AML-193 (cell line): ENCODE measurements around the gene UQCRC1.

ENCODE experiments used
- DNase-seq, 2 experiments: peaks; one replicate each; lab custom pipeline; 2025; lab: John Stamatoyannopoulos, UW

Gene UQCRC1

GRCh38 chr3:48633743-48634142 is 24.3 kb upstream of the UQCRC1 start:
- no peak for DNase-seq

GRCh38 chr3:48633256-48633655 is 23.8 kb upstream of the UQCRC1 start:
- no peak for DNase-seq

GRCh38 chr3:48631516-48632448 is 22.3 kb upstream of the UQCRC1 start:
- DNase-seq: no peak

GRCh38 chr3:48630833-48631232 is 21.4 kb upstream of the UQCRC1 start:
- DNase-seq: no peak

- no peak for DNase-seq
These were observed 21.0 kb upstream of the UQCRC1 start for GRCh38 chr3:48630407-48630806.

GRCh38 chr3:48629894-48630293 is 20.4 kb upstream of the UQCRC1 start:
- no peak for DNase-seq

GRCh38 chr3:48628277-48629017 is 19.0 kb upstream of the UQCRC1 start:
- DNase-seq: no peak

GRCh38 chr3:48625600-48625999 is 16.2 kb upstream of the UQCRC1 start:
- DNase-seq: no peak

GRCh38 chr3:48624767-48625166 is 15.3 kb upstream of the UQCRC1 start:
- DNase-seq: no peak

GRCh38 chr3:48623851-48624547 is 14.6 kb upstream of the UQCRC1 start:
- no peak for DNase-seq

- no peak for DNase-seq
These were observed 12.0 kb upstream of the UQCRC1 start, which contains the start of gene TMEM89 for GRCh38 chr3:48621461-48621869. Gene TMEM89, minus strand, starts transcription at chr3:48621769. Its CDS starts 13 bp downstream, at chr3:48621756.

- DNase-seq: no peak
These were observed 10.4 kb upstream of the UQCRC1 start for GRCh38 chr3:48619541-48620524.

- DNase-seq: no peak
These were observed 8.1 kb upstream of the UQCRC1 start for GRCh38 chr3:48617559-48617958.

- peak; percentile 96 to 97 for DNase-seq
These were observed 4.6 kb upstream of the UQCRC1 start for GRCh38 chr3:48614044-48614443.

GRCh38 chr3:48612309-48612708 is 2.9 kb upstream of the UQCRC1 start:
- DNase-seq: no peak

- DNase-seq: no peak
These were observed 1.9 kb downstream of the UQCRC1 start for GRCh38 chr3:48607519-48607918.

- no peak for DNase-seq
These were observed 7.8 kb downstream of the UQCRC1 start for GRCh38 chr3:48601622-48601994.

- no peak for DNase-seq
These were observed 8.5 kb downstream of the UQCRC1 start for GRCh38 chr3:48600711-48601621.

- DNase-seq: no peak
These were observed 9.7 kb downstream of the UQCRC1 start for GRCh38 chr3:48599509-48600285.
